Nephron progenitor cell (in vitro differentiated cells): ENCODE data around the gene RAD51B.
"Not testable (repeated sequence)": the region's sequence is repeated elsewhere in the genome, so short reads cannot be mapped to it uniquely, and the experiment has no call there.

ENCODE experiments used
- DNase-seq: peaks from one replicate; pipeline ENCODE4 v3.0.0; 2021
- H3K27ac Mint-ChIP-seq: 2 replicates; pipeline ENCODE4 v1.8.0; 2021; ENCODE audit warnings: mild to moderate bottlenecking, moderate library complexity, mixed read lengths
- H3K27me3 Mint-ChIP-seq: 2 replicates; pipeline ENCODE4 v1.8.0; 2021; ENCODE audit warnings: mild to moderate bottlenecking, low read depth, mixed read lengths; ENCODE audit not compliant: poor library complexity
- H3K36me3 Mint-ChIP-seq: 2 replicates; pipeline ENCODE4 v1.8.0; 2021; ENCODE audit warnings: low read depth, mixed read lengths
- H3K4me1 Mint-ChIP-seq: 2 replicates; pipeline ENCODE4 v1.8.0; 2021; ENCODE audit warnings: mixed read lengths
- H3K4me3 Mint-ChIP-seq: 2 replicates; pipeline ENCODE4 v1.8.0; 2021; ENCODE audit warnings: mild to moderate bottlenecking, moderate library complexity, mixed read lengths
- H3K9me3 Mint-ChIP-seq: 2 replicates; pipeline ENCODE4 v1.8.0; 2021; ENCODE audit warnings: mild to moderate bottlenecking, moderate library complexity, mixed read lengths
- TF ChIP-seq, protein P1 (sequence below): fragments of 200-600 bp; sonication (generic); IDR thresholded peaks from 2 replicates; pipeline ENCODE4 v1.5.0; 2021; ENCODE audit warnings: antibody characterized with exemption

Gene RAD51B

DNA sequence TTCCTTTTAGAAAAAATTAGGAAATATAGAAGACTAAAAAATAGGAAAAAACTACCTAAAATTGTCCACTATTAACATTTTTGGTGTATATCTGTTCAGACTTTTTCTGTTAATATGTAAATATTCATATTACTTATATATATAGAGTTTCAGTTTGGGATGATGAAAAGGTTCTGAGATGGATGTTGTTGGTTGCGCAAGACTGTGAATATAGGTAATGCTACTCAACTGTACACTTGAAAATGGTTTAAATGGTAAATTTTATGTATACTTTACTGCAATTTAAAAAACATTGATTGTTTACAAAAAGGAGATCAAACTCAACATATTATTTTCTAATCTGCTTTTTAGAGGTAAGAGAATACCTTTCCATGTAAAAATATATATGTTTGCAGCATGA, 200.9 kb downstream of the RAD51B start:
- DNase-seq: no peak
- Mint-ChIP-seq H3K36me3 (peaks cover 31% of the 10 kb centered on the region), H3K4me1 (peaks cover 35% of the 10 kb centered on the region), H3K9me3 (peaks cover 29% of the 10 kb centered on the region), H3K4me3 (no peak overlapping the region), H3K27ac (peak overlapping the region; percentile 87), H3K27me3 (no peaks in the 10 kb centered on the region)
- TF ChIP-seq, protein P1, sequence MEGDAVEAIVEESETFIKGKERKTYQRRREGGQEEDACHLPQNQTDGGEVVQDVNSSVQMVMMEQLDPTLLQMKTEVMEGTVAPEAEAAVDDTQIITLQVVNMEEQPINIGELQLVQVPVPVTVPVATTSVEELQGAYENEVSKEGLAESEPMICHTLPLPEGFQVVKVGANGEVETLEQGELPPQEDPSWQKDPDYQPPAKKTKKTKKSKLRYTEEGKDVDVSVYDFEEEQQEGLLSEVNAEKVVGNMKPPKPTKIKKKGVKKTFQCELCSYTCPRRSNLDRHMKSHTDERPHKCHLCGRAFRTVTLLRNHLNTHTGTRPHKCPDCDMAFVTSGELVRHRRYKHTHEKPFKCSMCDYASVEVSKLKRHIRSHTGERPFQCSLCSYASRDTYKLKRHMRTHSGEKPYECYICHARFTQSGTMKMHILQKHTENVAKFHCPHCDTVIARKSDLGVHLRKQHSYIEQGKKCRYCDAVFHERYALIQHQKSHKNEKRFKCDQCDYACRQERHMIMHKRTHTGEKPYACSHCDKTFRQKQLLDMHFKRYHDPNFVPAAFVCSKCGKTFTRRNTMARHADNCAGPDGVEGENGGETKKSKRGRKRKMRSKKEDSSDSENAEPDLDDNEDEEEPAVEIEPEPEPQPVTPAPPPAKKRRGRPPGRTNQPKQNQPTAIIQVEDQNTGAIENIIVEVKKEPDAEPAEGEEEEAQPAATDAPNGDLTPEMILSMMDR: no peak

DNA sequence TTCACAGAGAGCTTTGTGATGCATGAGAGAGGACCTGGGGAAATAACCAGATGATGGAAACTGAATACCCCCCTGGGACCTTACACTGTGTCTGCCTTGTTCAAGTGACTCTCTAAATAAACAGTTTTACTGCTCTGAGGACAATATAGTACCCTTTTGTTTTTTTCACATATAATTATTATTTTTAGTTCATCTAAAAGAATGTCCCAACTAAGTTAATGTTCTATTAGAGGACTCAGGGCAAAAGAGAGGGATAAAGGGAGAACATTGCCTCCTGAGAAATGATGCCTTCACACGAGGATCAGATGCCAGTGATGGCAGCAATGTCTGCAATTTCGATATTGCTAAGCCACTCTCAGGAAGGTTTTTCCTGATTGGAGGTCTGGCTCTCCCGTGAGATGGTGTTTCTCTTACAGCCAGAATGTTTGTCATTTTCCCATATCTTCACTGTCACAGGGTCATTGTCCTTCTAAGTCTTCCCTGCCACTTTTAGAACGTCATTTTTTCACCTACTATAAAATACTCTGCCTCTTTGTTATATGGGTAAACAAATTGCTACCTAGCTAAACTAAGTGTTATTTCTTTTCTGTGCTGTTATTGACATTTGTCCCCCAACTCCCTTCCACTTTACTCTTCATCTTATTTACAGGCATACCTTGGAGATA, 201.6 kb downstream of the RAD51B start:
- peaks cover 31% of the 10 kb centered on the region for H3K36me3 Mint-ChIP-seq
- H3K27me3 Mint-ChIP-seq: no peaks in the 10 kb centered on the region
- H3K9me3 Mint-ChIP-seq: peaks cover 24% of the 10 kb centered on the region
- peak overlapping the region; percentile 87 for H3K27ac Mint-ChIP-seq
- TF ChIP-seq, protein P1: no peak
- DNase-seq: peak; percentile 11
- peaks cover 35% of the 10 kb centered on the region for H3K4me1 Mint-ChIP-seq
- no peak overlapping the region for H3K4me3 Mint-ChIP-seq

DNA sequence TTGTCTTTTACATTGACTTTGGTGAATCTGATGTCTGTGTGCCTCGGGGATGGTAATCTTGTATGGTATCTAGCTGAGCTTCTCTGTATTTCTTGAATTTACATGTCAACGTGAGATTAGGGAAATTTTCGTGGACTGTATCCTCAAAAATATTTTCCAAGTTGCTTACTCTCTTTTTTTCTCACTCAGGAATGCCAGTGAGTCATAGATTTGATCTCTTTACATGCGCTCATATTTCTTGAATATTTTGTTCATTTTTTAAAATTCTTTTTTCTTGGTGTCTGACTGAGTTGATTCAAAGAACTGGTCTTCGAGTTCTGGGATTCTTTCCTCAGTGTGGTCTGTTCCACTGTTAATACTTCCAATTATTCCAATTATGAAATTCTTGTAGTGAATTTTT, 207.7 kb downstream of the RAD51B start:
- no peak for DNase-seq
- H3K36me3 Mint-ChIP-seq: peaks cover 71% of the 10 kb centered on the region
- H3K27ac Mint-ChIP-seq: no peak overlapping the region
- H3K9me3 Mint-ChIP-seq: peaks cover 66% of the 10 kb centered on the region
- H3K4me1 Mint-ChIP-seq: peaks cover 5% of the 10 kb centered on the region
- no peak overlapping the region for H3K4me3 Mint-ChIP-seq
- no peaks in the 10 kb centered on the region for H3K27me3 Mint-ChIP-seq
- TF ChIP-seq, protein P1: no peak

DNA sequence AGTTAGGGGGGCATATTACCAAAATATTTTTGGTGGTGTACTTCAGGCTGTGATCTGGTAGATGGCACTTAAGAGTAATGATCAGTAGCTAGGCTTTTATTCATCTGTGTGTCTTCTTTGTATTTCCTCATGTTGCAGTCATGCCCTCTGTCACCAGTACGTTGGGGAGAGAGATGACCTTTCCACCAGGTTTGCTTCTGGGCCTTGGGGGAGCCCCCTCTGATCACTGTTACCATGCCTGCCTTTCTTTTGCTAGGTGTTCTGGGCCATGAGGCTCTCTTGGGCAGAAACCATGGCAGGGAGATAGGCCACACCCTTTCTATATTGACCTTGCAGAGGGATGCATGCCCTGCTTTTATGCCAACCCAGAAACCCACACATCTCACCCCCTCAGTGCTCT, 208.5 kb downstream of the RAD51B start:
- no peak for DNase-seq
- TF ChIP-seq, protein P1: no peak
- H3K27me3 Mint-ChIP-seq: no peaks in the 10 kb centered on the region
- no peak overlapping the region for H3K27ac Mint-ChIP-seq
- H3K9me3 Mint-ChIP-seq: peaks cover 64% of the 10 kb centered on the region
- H3K4me3 Mint-ChIP-seq: no peak overlapping the region
- H3K4me1 Mint-ChIP-seq: no peaks in the 10 kb centered on the region
- H3K36me3 Mint-ChIP-seq: peaks cover 70% of the 10 kb centered on the region

DNA sequence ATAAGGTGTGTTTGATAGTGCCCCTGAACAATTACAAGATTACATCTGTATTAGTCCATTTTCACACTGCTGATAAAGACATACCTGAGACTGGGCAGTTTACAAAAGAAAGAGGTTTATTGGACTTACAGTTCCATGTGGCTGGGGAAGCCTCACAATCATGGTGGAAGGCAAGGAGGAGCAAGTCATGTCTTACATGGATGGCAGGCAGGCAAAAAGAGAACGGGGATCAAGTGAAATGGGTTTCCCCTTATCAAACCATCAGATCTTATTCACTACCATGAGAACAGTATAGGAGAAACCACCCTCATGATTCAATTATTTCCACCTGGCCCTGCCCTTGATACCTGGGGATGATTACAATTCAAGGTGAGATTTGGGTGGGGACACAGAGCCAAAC, 211.4 kb downstream of the RAD51B start:
- not testable (repeated sequence) for H3K27me3 Mint-ChIP-seq, H3K27ac Mint-ChIP-seq, DNase-seq, H3K4me3 Mint-ChIP-seq
- H3K36me3 Mint-ChIP-seq: peaks cover 53% of the 10 kb centered on the region
- peaks cover 54% of the 10 kb centered on the region for H3K9me3 Mint-ChIP-seq
- H3K4me1 Mint-ChIP-seq: peaks cover 11% of the 10 kb centered on the region

DNA sequence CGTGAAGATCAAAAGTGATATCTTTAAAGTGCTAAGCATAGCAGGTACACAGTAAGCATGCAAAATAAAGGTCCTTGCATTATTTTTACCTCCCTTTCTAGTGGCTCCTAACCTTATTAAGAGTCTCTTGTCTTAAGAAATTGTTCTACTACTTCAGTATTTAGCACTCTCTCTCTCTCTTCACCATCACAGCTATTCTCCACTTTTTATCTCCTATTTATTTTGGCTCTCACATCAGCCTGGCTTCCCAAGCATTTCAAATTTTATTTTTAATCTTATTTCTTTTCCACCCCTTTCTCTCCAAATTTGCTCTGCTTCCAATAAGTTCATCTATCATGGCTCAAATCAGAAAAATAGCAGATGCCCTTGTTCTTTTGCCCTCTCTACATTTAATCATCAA, 212.6 kb downstream of the RAD51B start:
- Mint-ChIP-seq H3K9me3 (peaks cover 51% of the 10 kb centered on the region), H3K4me3 (no peak overlapping the region), H3K4me1 (peaks cover 17% of the 10 kb centered on the region), H3K27me3 (no peaks in the 10 kb centered on the region), H3K27ac (no peak overlapping the region), H3K36me3 (peaks cover 43% of the 10 kb centered on the region)
- TF ChIP-seq, protein P1: no peak
- DNase-seq: no peak
